GM21381 (cell line): ENCODE data around the gene AMPD2.

Source experiments
- ATAC-seq: cut with Tn5 transposase; IDR thresholded peaks from one replicate; pipeline ENCODE4 v1.9.1; 2021; ENCODE audit warnings: mild to moderate bottlenecking, moderate library complexity; ENCODE audit not compliant: unreplicated experiment

Gene AMPD2

DNA sequence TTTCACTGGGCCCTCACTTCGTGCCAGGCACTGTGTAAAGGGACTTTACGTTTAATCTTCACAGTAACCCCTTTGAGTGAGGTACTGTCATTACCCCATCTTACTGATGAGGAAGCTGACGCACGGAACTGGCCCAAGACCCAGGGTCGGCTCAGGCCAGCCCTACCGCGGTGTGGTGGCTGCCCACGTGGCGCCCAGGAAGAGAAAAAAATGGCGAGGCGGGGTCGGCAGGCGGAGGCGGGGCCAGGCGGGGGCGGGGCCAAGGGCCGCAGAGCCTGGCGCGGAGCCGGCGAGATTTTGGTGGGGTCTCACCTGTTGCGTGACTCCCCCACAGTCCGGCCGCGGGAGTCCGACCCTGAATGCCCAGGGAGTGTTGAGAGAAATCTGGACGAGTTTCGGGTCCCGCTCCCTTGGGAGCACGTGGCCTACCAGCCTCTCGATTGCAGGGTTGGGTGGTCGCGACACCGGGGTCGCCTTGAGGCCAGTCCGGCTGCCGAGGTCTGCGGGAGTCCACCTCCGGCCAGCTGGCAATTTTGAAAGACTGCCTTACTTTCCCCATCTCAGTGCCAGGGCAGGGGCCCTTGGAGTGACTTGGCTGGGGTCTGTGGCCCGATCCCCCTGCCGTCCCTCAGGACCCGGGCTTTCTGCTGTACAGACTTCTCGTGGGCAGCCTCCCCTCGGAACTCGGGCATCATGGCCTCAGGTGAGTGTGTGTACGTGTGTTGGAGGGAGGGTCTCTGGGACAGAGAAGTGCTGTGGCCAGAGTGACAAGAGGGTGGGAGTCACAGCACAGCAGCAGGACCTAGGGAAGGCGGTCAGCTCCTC is at the start of gene AMPD2, which contains the start of gene GNAT2:
AMPD2 (plus strand) TSS at position 262 of the 825 bp plus-strand sequence. CDS start 1,339 bp downstream, outside the sequence.
GNAT2 (minus strand) TSS at position 41 of the 825 bp plus-strand sequence. CDS start 6,746 bp downstream, outside the sequence.
- peak; percentile 52 for ATAC-seq

DNA sequence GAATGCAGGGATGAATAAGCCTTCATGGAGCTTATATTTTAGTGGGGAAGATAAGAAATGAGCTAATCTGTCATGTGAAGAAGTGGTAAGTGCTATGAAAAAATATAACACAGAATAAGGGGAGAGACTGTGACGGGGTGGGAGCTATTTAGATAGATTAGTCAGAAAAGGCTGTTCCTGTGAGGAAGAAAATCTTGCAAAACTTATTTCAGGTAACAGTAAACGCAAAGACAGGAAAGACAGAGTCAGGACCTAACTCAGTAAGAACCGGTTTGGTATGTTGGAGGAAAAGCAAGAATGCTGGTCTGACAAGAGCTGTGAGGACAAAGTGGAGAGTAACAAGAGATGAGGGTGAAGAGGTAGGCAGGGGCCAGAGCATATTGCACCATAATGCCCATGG is 49.2 kb upstream of the AMPD2 start:
- ATAC-seq = no peak

- no peak for ATAC-seq
Measured at GRCh38 chr1:109573785-109574184, 45.9 kb upstream of the AMPD2 start.

- ATAC-seq = no peak
Measured at GRCh38 chr1:109578947-109579443, 40.6 kb upstream of the AMPD2 start.

GRCh38 chr1:109579491-109579890 is 40.1 kb upstream of the AMPD2 start:
- no peak for ATAC-seq

DNA sequence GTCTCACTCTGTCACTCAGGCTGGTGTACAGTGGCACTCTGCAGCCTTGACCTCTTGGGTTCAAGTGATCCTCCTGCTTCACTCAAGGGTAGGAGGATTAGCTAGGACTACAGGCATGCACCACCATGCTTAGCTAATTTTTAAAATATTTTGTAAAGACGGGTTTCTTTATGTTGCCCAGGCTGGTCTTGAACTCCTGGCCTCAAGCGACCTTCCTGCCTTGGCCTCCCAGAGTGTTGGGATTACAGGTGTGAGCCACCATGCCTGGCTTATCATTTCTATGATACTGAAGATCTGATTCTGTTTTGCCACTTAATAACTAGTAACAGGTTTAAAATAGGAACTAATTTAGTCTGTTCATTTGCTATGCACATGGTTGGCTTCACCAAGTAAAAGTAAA is 37.6 kb upstream of the AMPD2 start:
- ATAC-seq = no peak

DNA sequence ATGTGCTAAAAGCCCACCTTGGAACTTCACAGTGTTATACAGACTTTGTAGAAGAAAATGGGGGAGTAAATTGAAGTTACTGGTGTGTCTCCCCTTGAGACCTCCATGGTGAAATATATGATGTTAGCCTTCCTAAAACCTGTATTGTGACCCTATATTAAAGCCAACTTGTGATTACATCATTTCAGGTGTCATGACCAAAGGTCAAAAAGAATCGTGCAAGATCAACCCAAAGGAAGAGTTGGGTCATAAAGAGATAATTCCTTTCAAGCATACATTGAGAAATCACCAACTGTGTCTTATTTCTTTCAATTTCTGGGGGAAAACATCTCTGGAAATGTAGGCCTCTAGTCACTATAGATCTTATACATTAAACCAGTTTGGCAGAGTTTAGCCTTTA is 34.9 kb upstream of the AMPD2 start:
- no peak for ATAC-seq

GRCh38 chr1:109586055-109586454 is 33.6 kb upstream of the AMPD2 start:
- ATAC-seq = no peak

DNA sequence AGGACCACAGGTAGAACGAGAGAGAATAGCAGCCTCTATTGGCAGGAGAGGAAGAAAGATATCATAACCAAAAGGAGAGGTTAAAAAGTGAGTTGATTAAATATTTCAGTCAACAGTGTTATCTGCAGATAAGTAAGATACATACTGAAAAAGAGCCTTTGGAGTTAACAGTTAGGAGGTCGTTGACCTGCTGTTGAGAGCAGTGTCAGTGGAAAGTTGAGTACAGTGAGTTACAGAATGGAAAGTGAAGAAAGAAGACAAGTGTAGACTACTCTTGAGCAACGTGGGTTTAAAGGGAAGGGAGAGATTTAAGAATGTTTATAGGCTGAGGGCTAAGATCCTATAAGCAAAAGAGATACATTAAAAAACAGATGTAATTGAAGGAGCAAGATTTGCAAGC is 30.5 kb upstream of the AMPD2 start:
- ATAC-seq = no peak

- ATAC-seq = no peak
Measured at GRCh38 chr1:109589679-109590078, 30.0 kb upstream of the AMPD2 start.

- no peak for ATAC-seq
Measured at GRCh38 chr1:109592916-109593315, 26.7 kb upstream of the AMPD2 start.

DNA sequence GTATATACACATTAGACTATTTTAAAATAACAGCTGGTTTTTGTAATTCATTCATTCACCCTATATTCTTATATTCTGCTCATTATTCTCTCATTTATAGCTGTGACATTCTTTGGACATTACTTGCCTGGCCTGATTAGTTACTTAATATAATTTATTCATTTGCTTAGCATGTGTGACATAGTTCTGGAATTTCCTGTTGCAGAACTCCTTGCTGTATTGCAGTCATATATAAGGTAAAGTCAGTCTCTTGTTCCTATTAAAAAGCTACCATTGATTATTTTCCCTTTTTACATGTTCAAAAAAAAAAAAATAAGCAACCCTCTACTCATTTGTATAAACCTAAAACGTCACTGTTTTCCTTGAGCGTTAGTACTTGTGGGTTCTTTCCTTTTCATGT is 24.1 kb upstream of the AMPD2 start:
- ATAC-seq = no peak

- no peak for ATAC-seq
Measured at GRCh38 chr1:109598156-109598555, 21.5 kb upstream of the AMPD2 start.

DNA sequence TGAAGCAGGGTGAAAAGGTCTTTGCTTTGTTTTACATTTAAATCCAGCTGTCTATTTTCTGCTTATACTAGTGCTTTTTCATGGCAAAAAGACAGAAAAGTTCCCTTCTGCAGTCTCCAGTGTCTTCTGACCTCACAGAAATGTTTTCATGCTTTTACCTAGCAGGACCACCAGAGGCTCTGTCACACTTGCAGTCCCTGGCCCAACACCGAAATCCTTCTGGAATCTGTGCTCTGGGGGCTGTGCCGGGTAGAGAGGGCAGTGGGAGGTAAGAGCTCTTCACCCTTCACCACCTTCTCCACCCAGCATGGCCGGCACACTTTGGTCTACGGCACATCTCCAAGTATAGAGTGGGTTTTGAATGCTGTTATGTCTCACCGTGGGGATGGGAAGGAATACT is 21.0 kb upstream of the AMPD2 start:
- ATAC-seq = no peak

GRCh38 chr1:109603229-109603628 is 16.4 kb upstream of the AMPD2 start:
- ATAC-seq = no peak

DNA sequence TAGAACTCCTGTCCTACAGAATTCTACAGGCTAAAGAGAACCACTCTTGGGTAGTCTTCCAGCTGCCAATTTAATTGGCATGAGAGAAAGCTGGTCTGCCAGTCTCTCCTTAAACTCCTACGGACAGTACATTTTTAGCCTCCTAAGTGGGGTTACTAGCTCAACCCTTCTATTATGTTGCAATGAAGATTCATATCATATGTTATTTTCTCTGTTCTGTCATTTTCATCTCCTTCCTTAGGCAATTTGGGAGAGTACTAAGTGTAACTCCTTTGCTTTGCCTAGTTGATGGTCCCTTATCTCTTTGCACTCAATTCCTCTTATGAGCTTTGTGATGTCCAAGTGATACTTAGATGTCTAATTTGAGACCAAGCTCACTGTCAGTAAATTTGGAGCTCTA is 14.3 kb upstream of the AMPD2 start:
- ATAC-seq = no peak

GRCh38 chr1:109609881-109610280 is 9.8 kb upstream of the AMPD2 start:
- ATAC-seq = no peak

GRCh38 chr1:109610609-109611307 is 8.9 kb upstream of the AMPD2 start:
- no peak for ATAC-seq

- ATAC-seq = no peak
Measured at GRCh38 chr1:109611308-109611990, 8.2 kb upstream of the AMPD2 start.

DNA sequence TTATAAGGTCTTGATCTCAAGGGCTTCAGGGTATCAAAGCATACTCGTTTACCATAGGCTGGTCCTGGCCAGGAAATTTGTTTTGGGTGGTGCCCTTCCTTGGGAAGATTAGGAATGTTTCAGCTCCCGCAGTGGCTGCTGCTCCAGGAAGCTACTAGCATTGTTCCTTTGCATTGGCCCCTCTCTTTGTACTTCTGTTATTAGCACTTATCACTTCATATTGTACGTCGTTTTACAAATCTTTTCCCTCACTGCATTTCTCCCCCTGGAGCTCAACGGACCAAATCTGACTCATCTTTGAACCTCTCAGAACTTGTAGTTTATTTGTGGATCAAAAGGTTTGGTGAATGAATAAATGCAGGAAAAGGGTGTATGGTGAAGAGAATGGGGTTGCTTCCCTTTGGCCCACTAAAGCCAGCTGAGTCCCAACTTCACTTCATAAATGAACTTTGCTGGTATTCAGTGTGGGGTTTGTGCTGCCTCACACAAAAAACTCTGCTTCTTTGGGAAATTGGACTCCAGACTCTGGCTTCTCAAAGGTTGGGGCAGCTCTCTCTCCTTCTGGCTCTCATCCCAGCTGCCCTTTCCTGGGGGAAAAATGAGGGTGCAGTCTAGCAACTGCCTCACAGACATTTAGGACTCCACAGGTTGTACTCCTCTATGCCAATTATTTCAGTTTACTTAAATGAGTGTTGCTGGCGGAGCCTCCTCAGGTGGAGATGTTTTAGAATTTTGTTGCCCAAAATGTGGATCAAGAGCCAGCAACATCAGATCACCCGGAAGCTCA is 6.1 kb upstream of the AMPD2 start:
- ATAC-seq = no peak

DNA sequence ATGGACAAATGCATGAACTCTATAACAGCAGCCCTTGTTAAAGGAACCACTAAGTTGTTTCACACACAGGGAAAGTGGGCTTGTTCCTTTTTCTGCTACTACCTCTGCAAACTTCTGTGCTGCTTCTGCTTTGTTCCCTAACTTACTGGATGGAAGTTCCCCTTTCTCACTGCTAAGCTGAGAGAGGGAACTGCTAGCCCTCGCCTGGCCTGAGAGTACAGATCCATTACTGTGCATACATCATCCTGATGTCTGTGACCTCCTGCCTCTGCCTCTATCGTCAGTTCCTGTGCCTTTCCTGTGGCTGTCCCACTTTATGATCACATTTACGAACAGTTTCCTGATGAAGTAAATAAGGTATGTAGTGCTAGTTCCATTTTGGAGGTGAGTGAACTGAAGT is 3.8 kb upstream of the AMPD2 start:
- ATAC-seq = no peak
